HEK293 (cell line): ENCODE results near the gene ST7.

ENCODE experiments used
- ZBTB1 ChIP-seq: fragments of 450-650 bp; formaldehyde crosslinking; IDR thresholded peaks from 2 replicates; pipeline ENCODE4 v1.5.1; 2016; ENCODE audit warnings: missing biosample characterization, missing genetic modification characterization
- ZEB2 ChIP-seq: fragments of 450-650 bp; formaldehyde crosslinking; IDR thresholded peaks from 2 replicates; pipeline ENCODE4 v1.5.1; 2016; ENCODE audit warnings: missing biosample characterization, missing genetic modification characterization

- TF ChIP-seq ZEB2 (tag by site-specific recombination) = no peak
- TF ChIP-seq ZBTB1 (tag by site-specific recombination) = no peak
Measured at GRCh38 chr7:117010375-117011133, 57.3 kb downstream of the ST7 start.
